Measurements from ENCODE around the gene RRP9. TPM values are rescaled to one million over a fixed set of nuclear protein-coding genes. Genes with fewer than 3 reads are reported as not detected.

Gene RRP9
- total and polyA plus RNA-seq, 10 of the 15 experiments (the other 5 are each of a cell fraction or from before 2014, with no cell fraction given): 4.7 to 91.5 (median 41.7) TPM

DNA sequence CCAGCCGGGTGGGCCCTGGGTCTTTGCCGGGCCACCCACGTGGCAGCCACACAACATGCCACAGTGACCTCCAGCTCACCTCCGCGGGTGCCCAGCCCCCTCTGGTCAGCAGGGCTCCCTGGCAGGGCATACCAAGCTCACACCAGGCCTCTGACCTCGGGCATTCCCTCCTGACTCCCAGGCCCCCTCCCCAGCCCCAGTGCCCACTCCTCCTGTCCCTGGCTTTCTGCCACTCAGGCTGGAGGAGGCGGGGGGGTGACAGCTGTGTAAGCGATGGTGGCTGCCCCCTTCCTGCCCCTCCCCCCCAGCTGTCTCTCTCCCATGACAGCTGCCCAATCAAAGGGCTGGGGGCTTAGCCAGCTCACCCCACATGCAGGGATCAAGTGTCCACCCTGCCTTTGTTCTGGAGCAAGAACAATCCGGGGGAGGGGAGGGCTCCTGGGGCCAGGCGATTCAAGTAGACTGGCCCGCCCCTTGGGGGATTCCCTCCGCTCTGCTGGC lies 22.3 kb upstream of the RRP9 start:
- Histone ChIP-seq H4K20me1 (ENCODE audit: control insufficient read depth, insufficient read depth) (no peaks in the 10 kb centered on the region), H3K4me3 (no peak overlapping the region), H3K36me3 (ENCODE audit: control insufficient read depth in 2 of 2, insufficient read depth in 2 of 2, low read length in 1 of 2) (no peaks in the 10 kb centered on the region), H3K9me3 (replicated peaks; ENCODE audit: control insufficient read depth, insufficient read depth, low read length) (no peaks in the 10 kb centered on the region), H3K79me2 (ENCODE audit: control insufficient read depth, insufficient read depth, low read length) (no peaks in the 10 kb centered on the region), H3K4me1 (ENCODE audit: control insufficient read depth, insufficient read depth, low read length) (peaks cover 6% of the 10 kb centered on the region; the same call in 1 of the 2 replicates), H3K4me2 (ENCODE audit: control insufficient read depth, insufficient read depth) (no peak overlapping the region), H3K27ac (ENCODE audit: control insufficient read depth, insufficient read depth) (no peak overlapping the region), H3K27me3 (replicated peaks in 1 of 2; ENCODE audit: control insufficient read depth in 2 of 2, insufficient read depth in 2 of 2, low read length in 1 of 2) (no peaks in the 10 kb centered on the region; a peak in 2 of 4 replicates), H2AFZ (ENCODE audit: control insufficient read depth, low read depth, low read length) (no peak overlapping the region), H3K9ac (ENCODE audit: control insufficient read depth, insufficient read depth, low read length) (no peak overlapping the region)
- in situ Hi-C loops (cut with MboI) (no loop called here), intact Hi-C loops (cut with micrococcal nuclease; ENCODE audit: unreplicated experiment) (no loop called here)
- CTCF ChIA-PET: interaction anchor here (1.3 kb wide), 1 partner anchor 10 kb away, joined by 6 read pairs; the partner anchor contains the start of gene ABHD14B
- RAD21 ChIA-PET (ENCODE audit: unreplicated experiment): no interaction called here
- no peak for FAIRE-seq
- no peak for ATAC-seq
- BruUV-seq (replicated peaks): no TSS peak
- SMC1A ChIA-PET (ENCODE audit: uncharacterized antibody, unreplicated experiment): interaction anchor here (1.2 to 1.5 kb wide), 2 partner anchors 11 to 13 kb away, joined by 3 to 4 read pairs; partner anchors contain the start of gene ABHD14A
- WGBS (ENCODE audit: insufficient coverage, insufficient replicate concordance, low lambda C conversion rate, missing lambda C conversion rate): 46% methylated on average over 10 of the region's 12 CpGs
- TF ChIP-seq, protein P1, sequence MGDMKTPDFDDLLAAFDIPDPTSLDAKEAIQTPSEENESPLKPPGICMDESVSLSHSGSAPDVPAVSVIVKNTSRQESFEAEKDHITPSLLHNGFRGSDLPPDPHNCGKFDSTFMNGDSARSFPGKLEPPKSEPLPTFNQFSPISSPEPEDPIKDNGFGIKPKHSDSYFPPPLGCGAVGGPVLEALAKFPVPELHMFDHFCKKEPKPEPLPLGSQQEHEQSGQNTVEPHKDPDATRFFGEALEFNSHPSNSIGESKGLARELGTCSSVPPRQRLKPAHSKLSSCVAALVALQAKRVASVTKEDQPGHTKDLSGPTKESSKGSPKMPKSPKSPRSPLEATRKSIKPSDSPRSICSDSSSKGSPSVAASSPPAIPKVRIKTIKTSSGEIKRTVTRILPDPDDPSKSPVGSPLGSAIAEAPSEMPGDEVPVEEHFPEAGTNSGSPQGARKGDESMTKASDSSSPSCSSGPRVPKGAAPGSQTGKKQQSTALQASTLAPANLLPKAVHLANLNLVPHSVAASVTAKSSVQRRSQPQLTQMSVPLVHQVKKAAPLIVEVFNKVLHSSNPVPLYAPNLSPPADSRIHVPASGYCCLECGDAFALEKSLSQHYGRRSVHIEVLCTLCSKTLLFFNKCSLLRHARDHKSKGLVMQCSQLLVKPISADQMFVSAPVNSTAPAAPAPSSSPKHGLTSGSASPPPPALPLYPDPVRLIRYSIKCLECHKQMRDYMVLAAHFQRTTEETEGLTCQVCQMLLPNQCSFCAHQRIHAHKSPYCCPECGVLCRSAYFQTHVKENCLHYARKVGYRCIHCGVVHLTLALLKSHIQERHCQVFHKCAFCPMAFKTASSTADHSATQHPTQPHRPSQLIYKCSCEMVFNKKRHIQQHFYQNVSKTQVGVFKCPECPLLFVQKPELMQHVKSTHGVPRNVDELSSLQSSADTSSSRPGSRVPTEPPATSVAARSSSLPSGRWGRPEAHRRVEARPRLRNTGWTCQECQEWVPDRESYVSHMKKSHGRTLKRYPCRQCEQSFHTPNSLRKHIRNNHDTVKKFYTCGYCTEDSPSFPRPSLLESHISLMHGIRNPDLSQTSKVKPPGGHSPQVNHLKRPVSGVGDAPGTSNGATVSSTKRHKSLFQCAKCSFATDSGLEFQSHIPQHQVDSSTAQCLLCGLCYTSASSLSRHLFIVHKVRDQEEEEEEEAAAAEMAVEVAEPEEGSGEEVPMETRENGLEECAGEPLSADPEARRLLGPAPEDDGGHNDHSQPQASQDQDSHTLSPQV (IDR thresholded peaks at IDR 0.05): no peak
- DNase-seq (ENCODE audit: low read depth, low spot score): no peak
- POLR2A ChIA-PET: no interaction called here
